DND-41 (cell line): ENCODE measurements around the gene SLC51A.

Experiments used
- EZH2 ChIP-seq: IDR thresholded peaks from 3 replicates; pipeline ENCODE4 v1.6.1; 2012; ENCODE audit warnings: borderline replicate concordance, low read depth, mild to moderate bottlenecking, moderate library complexity, low read length, inconsistent platforms; ENCODE audit not compliant: severe bottlenecking
- TF ChIP-seq, protein P1 (sequence below): IDR thresholded peaks from 2 replicates; pipeline ENCODE4 v1.5.1; 2012; ENCODE audit warnings: borderline replicate concordance, low read length, moderate library complexity, mild to moderate bottlenecking; ENCODE audit not compliant: poor library complexity, severe bottlenecking; ENCODE audit errors: extremely low read depth

DNA sequence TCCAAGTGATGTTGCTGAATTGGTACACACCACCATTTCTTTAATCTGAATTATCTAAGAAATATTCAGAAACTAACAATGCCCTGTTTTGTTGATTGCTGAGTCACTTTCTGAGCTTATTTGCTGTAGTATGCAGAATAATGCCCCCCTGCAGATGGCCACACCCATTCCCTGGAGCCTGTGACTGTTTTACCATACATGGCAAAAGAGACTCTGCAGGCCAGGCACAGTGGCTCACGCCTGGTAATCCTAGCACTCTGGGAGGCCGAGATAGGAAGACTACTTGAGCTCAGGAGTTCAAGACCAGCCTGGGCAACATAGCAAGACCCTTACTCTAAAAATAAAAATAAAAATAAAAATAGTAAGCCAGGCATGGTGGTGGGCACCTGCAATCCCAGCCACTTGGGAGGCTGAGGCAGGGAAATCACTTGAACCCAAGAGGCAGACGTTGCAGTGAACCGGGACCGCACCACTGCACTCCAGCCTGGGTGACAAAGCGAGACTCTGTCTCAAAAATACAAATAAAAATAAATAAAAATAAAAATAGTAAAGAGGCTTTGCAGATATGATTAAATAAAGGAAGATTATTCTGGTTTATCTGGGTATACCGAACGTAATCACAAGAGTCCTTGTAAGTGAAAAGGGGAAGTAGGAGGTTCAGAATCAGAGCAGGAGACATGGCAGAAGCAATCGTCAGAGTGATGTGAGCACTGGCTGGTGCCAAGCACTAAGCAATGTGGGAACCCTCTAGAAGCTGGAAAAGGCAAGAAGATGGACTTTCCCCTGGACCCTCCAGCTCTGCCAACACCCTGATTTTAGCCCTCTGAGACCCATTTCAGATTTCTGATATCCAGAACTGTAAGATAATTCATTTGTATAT, 52.2 kb downstream of the SLC51A start:
- TF ChIP-seq, protein P1, sequence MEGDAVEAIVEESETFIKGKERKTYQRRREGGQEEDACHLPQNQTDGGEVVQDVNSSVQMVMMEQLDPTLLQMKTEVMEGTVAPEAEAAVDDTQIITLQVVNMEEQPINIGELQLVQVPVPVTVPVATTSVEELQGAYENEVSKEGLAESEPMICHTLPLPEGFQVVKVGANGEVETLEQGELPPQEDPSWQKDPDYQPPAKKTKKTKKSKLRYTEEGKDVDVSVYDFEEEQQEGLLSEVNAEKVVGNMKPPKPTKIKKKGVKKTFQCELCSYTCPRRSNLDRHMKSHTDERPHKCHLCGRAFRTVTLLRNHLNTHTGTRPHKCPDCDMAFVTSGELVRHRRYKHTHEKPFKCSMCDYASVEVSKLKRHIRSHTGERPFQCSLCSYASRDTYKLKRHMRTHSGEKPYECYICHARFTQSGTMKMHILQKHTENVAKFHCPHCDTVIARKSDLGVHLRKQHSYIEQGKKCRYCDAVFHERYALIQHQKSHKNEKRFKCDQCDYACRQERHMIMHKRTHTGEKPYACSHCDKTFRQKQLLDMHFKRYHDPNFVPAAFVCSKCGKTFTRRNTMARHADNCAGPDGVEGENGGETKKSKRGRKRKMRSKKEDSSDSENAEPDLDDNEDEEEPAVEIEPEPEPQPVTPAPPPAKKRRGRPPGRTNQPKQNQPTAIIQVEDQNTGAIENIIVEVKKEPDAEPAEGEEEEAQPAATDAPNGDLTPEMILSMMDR, result no peak
- TF ChIP-seq EZH2, result no peak
